Upper lobe of left lung (tissue), 6 donors: Measurements from ENCODE around the gene ACVR2A. TPM values are rescaled to one million over a fixed set of nuclear protein-coding genes. Genes with fewer than 3 reads are reported as not detected.
A peak's percentile ranks its signal among the peaks of the same experiment; 100 is the strongest.

ENCODE experiments used
- ATAC-seq, 2 donors: fragments of 200-7000 bp; cut with Tn5 transposase; one replicate each; pipeline ENCODE4 v1.9.1; 2022; ENCODE audit warnings: mild to moderate bottlenecking in 2 of 2, moderate library complexity in 2 of 2; ENCODE audit not compliant: low FRiP score in 2 of 2
- DNase-seq, 2 donors: peaks; one replicate each; pipeline ENCODE4 v3.0.0-alpha.2; 2019 to 2020
- H3K27ac ChIP-seq, 4 donors: fragments of 200-600 bp; sonication (generic); one replicate each; pipeline ENCODE4 v1.5.1; 2016 to 2019
- H3K27me3 ChIP-seq, 4 donors: fragments of 200-600 bp; sonication (generic); one replicate each; pipeline ENCODE4 v1.5.1; 2017 to 2019
- H3K36me3 ChIP-seq, 4 donors: fragments of 200-600 bp; sonication (generic); one replicate each; pipeline ENCODE4 v1.5.1; 2016 to 2019
- H3K4me1 ChIP-seq, 4 donors: fragments of 200-600 bp; sonication (generic); one replicate each; pipeline ENCODE4 v1.5.1; 2018 to 2019
- H3K4me3 ChIP-seq, 4 donors: fragments of 200-600 bp; sonication (generic); one replicate each; pipeline ENCODE4 v1.5.1; 2017 to 2019; ENCODE audit warnings: mild to moderate bottlenecking in 2 of 4, moderate library complexity in 1 of 4
- H3K9me3 ChIP-seq, 4 donors: fragments of 200-600 bp; sonication (generic); one replicate each; pipeline ENCODE4 v1.5.1; 2018 to 2019
- EP300 ChIP-seq, 4 donors: sonication (generic); formaldehyde crosslinking; IDR thresholded peaks; one replicate each; pipeline ENCODE4 v1.5.1; 2017; ENCODE audit warnings: antibody characterized with exemption in 4 of 4, control low read depth in 2 of 4
- POLR2A ChIP-seq, 4 donors: fragments of 450-650 bp; IDR thresholded peaks; one replicate each; pipeline ENCODE4 v1.5.1; 2016 to 2017; ENCODE audit warnings: antibody characterized with exemption in 4 of 4, mild to moderate bottlenecking in 2 of 4
- POLR2AphosphoS5 ChIP-seq, 2 donors: sonication (generic); formaldehyde crosslinking; IDR thresholded peaks; one replicate each; pipeline ENCODE4 v1.5.1; 2017; ENCODE audit warnings: antibody characterized with exemption in 2 of 2
- WGBS, 2 donors: methylation state at CpG; one replicate each; pipeline ENCODE4 v1.1.5; 2017 to 2018; 5-methylcytosine and 5-hydroxymethylcytosine counted together
- total RNA-seq, 6 donors: library from RNA; depleted of rRNA in 4 of 6; stranded (reverse); fragments of >200 nt in 4 of 6; gene quantifications; one replicate each; pipeline versions ENCODE4 v1.1.0 to v1.2.1, GENCODE V29; 2016 to 2021
- TF ChIP-seq, protein P1 (sequence below), 6 experiments: fragments of 450-650 bp in 4 of 6; fragments of 200-600 bp in 2 of 6; sonication (generic) in 2 of 6; IDR thresholded peaks; one replicate each; pipeline ENCODE4 v1.5.1; 2016 to 2019; ENCODE audit warnings: antibody characterized with exemption in 6 of 6
- donor health status: DM: no; HTN: no; CAD: no; lungs with moderate emphysema.
- donor health status: DM: no; HTN: yes; CAD: no; lungs with severe emphysema.

The ACVR2A gene
- total RNA-seq, 6 donors from 2014 or later: 5.5 to 34.5 (median 11.0) TPM

- no peak for ATAC-seq
- WGBS, 2 donors: 96 to 97% methylated on average over 4 of the region's 4 CpGs
Measured at GRCh38 chr2:147927053-147927588, 82.3 kb downstream of the ACVR2A start.

GRCh38 chr2:147933931-147934330, 89.1 kb downstream of the ACVR2A start:
- TF ChIP-seq EP300 (IDR thresholded peaks at IDR 0.05) (no peak), POLR2AphosphoS5 (IDR thresholded peaks at IDR 0.05) (no peak), POLR2A (IDR thresholded peaks at IDR 0.05) (no peak)
- TF ChIP-seq, protein P1, sequence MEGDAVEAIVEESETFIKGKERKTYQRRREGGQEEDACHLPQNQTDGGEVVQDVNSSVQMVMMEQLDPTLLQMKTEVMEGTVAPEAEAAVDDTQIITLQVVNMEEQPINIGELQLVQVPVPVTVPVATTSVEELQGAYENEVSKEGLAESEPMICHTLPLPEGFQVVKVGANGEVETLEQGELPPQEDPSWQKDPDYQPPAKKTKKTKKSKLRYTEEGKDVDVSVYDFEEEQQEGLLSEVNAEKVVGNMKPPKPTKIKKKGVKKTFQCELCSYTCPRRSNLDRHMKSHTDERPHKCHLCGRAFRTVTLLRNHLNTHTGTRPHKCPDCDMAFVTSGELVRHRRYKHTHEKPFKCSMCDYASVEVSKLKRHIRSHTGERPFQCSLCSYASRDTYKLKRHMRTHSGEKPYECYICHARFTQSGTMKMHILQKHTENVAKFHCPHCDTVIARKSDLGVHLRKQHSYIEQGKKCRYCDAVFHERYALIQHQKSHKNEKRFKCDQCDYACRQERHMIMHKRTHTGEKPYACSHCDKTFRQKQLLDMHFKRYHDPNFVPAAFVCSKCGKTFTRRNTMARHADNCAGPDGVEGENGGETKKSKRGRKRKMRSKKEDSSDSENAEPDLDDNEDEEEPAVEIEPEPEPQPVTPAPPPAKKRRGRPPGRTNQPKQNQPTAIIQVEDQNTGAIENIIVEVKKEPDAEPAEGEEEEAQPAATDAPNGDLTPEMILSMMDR (IDR thresholded peaks at IDR 0.05): no peak
- Histone ChIP-seq H3K4me3 (no peak overlapping the region), H3K9me3 (no peaks in the 10 kb centered on the region), H3K36me3 (peaks cover 0 to 62% (median 17%) of the 10 kb centered on the region in 4 donors), H3K27me3 (no peaks in the 10 kb centered on the region), H3K27ac (no peak overlapping the region), H3K4me1 (peaks cover 0 to under 1% (median 0%) of the 10 kb centered on the region in 4 donors)
- no peak for ATAC-seq
- no peak for DNase-seq

More at GRCh38 chr2:147927053-147927588, 82.3 kb downstream of the ACVR2A start:
- Histone ChIP-seq H3K4me1 (peaks cover 0 to 10% (median 8%) of the 10 kb centered on the region in 4 donors), H3K36me3 (peaks cover 0 to 37% (median 2%) of the 10 kb centered on the region in 4 donors), H3K4me3 (no peak overlapping the region), H3K27ac (no peak overlapping the region), H3K27me3 (no peaks in the 10 kb centered on the region), H3K9me3 (no peaks in the 10 kb centered on the region)
- DNase-seq: no peak
- TF ChIP-seq POLR2A (IDR thresholded peaks at IDR 0.05) (no peak), POLR2AphosphoS5 (IDR thresholded peaks at IDR 0.05) (no peak), EP300 (IDR thresholded peaks at IDR 0.05) (no peak)
- TF ChIP-seq, protein P1 (IDR thresholded peaks at IDR 0.05): no peak

- Histone ChIP-seq H3K4me1 (peaks cover 0 to 11% (median 4%) of the 10 kb centered on the region in 4 donors), H3K36me3 (peaks cover 0 to 59% (median 17%) of the 10 kb centered on the region in 4 donors), H3K9me3 (no peaks in the 10 kb centered on the region), H3K27me3 (no peaks in the 10 kb centered on the region), H3K4me3 (no peak overlapping the region), H3K27ac (no peak overlapping the region)
- DNase-seq (no peak), ATAC-seq (no peak)
- TF ChIP-seq POLR2AphosphoS5 (IDR thresholded peaks at IDR 0.05) (no peak), EP300 (IDR thresholded peaks at IDR 0.05) (no peak), POLR2A (IDR thresholded peaks at IDR 0.05) (no peak)
- TF ChIP-seq, protein P1 (IDR thresholded peaks at IDR 0.05): no peak
- 56 to 62% methylated on average over 1 of the region's 1 CpG for whole genome bisulfite sequencing, 2 donors
Measured at GRCh38 chr2:147934881-147935620, 90.2 kb downstream of the ACVR2A start.

DNA sequence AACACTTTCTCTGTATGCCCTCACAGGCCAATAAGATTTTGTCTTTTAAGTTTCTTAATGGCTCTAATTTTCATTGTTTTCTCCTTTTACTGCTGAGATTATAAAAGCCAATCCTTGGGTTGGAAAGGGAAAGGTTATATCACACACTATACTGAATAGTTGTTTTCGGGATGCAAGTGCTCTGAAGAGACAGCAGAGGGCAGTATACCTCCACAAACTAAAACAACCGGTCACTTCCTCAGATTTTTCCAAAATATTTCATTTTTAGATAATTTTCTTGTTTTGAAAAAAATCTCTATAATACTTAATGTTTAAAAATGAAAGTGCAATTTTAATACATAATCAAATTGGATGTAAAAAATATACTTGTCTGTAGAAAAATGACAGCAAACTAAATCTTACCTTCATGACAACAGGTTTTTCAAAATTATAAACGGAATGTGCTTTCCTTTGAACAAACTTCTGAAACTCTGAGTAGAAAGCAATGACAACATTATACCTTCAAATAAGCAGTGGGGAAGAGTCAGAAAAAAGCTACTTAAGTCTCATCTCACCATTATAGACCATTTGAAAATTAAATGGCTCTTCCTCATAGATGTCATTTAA, 93.0 kb downstream of the ACVR2A start:
- TF ChIP-seq POLR2AphosphoS5 (IDR thresholded peaks at IDR 0.05): no peak
- TF ChIP-seq, protein P1 (IDR thresholded peaks at IDR 0.05): peak; percentile 66 to 84 (median 72)
- peaks cover 0 to 55% (median 17%) of the 10 kb centered on the region in 4 donors for H3K36me3 ChIP-seq
- 38 to 42% methylated on average over 3 of the region's 3 CpGs for WGBS, 2 donors
- no peaks in the 10 kb centered on the region for H3K9me3 ChIP-seq
- no peak overlapping the region for H3K4me3 ChIP-seq
- H3K27me3 ChIP-seq: no peaks in the 10 kb centered on the region
- DNase-seq: no peak
- no peak overlapping the region for H3K27ac ChIP-seq
- peaks cover 0 to 12% (median 4%) of the 10 kb centered on the region in 4 donors for H3K4me1 ChIP-seq
- peak in 1 of 2 donors; percentile 86 for ATAC-seq
